ENCODE data around the gene AP3S2.

GRCh38 chr15:89783861-89784685 lies 109.7 kb downstream of the AP3S2 start:
- TF ChIP-seq CTCF (IDR thresholded peaks at IDR 0.05; ENCODE audit: borderline replicate concordance, extremely low read depth, low read length, poor library complexity, severe bottlenecking) (no peak), EZH2 (IDR thresholded peaks at IDR 0.05; ENCODE audit: borderline replicate concordance, low read depth, low read length, severe bottlenecking) (no peak)
